ENCODE measurements around the gene AP3S2.

Gene AP3S2

DNA sequence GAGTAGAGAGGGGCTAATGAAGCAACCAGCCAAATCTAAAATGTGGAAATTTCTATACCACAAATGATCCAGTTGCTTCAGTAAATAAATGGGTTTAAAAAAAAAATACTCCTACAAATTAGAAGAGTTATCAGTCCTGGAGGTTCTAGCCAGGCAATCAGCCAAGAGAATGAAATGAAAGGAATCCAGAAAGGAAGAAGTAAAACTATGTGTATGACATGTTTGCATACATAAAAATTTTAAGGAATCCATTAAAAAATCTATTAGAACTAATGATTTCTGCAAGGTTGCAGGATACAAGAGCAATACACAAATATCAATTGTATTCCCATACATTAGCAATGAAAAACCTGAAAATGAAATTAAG is 108.0 kb downstream of the AP3S2 start:
- H3F3A ChIP-seq (ENCODE audit: insufficient read depth): no peaks in the 10 kb centered on the region
- no peak overlapping the region for H3K27ac ChIP-seq (ENCODE audit: low read depth, low read length)
- no peaks in the 10 kb centered on the region for H3K9me2 ChIP-seq (replicated peaks; ENCODE audit: insufficient read depth, low read length)

DNA sequence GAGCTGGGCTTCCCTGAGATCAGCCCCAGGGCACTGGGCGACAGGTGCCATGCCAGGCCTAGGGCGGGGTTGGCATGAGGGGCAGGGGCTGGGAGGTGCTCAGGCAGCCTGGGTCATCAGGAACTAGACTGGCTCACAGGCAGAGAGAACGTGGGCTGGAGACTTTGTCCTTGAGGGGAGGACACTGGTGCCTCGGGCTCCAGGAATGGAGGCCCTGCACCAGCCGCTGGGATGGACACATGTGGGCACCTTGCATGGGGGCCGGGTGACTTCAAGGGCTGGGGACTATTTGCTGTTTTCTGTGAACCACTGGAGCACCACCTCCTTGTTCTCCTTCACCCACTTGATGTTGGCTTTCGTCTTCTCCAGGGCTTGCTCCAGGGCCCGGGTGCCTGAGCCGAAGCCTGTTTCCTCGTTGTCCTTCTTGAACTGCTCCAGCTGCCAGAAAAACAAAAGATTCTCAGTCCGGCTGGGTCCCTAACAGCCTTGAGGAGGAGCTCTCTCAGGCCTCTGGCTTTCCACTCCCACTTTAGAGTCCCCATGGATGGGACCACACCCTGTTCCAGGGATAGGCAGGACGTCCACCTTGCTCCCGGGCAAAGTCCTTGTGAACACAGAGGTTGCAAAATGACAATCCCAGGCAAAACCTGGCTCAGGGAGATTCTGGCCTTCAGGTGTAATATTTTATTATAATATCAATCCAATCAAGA is 108.6 kb downstream of the AP3S2 start:
- Histone ChIP-seq H4K20me1 (ENCODE audit: low read depth, low read length) (no peaks in the 10 kb centered on the region), H3K27me3 (ENCODE audit: low read length) (no peaks in the 10 kb centered on the region), H3K9me3 (ENCODE audit: insufficient read depth, low read length) (no peaks in the 10 kb centered on the region), H3F3A (ENCODE audit: insufficient read depth) (no peaks in the 10 kb centered on the region), H3K4me3 (ENCODE audit: insufficient read depth, low read length, poor library complexity, severe bottlenecking) (no peak overlapping the region), H3K79me2 (ENCODE audit: insufficient read depth, low read length) (no peaks in the 10 kb centered on the region), H3K27ac (ENCODE audit: low read depth, low read length) (no peak overlapping the region), H2AFZ (ENCODE audit: low read depth, low read length, severe bottlenecking) (no peak overlapping the region), H3K9ac (ENCODE audit: low read length) (no peak overlapping the region), H3K36me3 (ENCODE audit: low read length) (no peaks in the 10 kb centered on the region), H3K4me2 (ENCODE audit: low read depth, low read length, poor library complexity, severe bottlenecking) (no peak overlapping the region), H3K9me2 (replicated peaks; ENCODE audit: insufficient read depth, low read length) (no peaks in the 10 kb centered on the region)
- TF ChIP-seq, protein P1, sequence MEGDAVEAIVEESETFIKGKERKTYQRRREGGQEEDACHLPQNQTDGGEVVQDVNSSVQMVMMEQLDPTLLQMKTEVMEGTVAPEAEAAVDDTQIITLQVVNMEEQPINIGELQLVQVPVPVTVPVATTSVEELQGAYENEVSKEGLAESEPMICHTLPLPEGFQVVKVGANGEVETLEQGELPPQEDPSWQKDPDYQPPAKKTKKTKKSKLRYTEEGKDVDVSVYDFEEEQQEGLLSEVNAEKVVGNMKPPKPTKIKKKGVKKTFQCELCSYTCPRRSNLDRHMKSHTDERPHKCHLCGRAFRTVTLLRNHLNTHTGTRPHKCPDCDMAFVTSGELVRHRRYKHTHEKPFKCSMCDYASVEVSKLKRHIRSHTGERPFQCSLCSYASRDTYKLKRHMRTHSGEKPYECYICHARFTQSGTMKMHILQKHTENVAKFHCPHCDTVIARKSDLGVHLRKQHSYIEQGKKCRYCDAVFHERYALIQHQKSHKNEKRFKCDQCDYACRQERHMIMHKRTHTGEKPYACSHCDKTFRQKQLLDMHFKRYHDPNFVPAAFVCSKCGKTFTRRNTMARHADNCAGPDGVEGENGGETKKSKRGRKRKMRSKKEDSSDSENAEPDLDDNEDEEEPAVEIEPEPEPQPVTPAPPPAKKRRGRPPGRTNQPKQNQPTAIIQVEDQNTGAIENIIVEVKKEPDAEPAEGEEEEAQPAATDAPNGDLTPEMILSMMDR (IDR thresholded peaks at IDR 0.05; ENCODE audit: insufficient read depth, low read length, poor library complexity, severe bottlenecking): no peak
- TF ChIP-seq EZH2phosphoT487 (conservative IDR thresholded peaks at IDR 0.05; ENCODE audit: low read length): no peak

More for the DNA sequence above, 108.0 kb downstream of the AP3S2 start:
- Histone ChIP-seq H3K9ac (ENCODE audit: low read length) (no peak overlapping the region), H4K20me1 (ENCODE audit: low read depth, low read length) (no peaks in the 10 kb centered on the region), H3K27me3 (ENCODE audit: low read length) (no peaks in the 10 kb centered on the region), H2AFZ (ENCODE audit: low read depth, low read length, severe bottlenecking) (no peak overlapping the region), H3K79me2 (ENCODE audit: insufficient read depth, low read length) (no peaks in the 10 kb centered on the region), H3K36me3 (ENCODE audit: low read length) (no peaks in the 10 kb centered on the region), H3K9me3 (ENCODE audit: insufficient read depth, low read length) (no peaks in the 10 kb centered on the region), H3K4me3 (ENCODE audit: insufficient read depth, low read length, poor library complexity, severe bottlenecking) (no peak overlapping the region), H3K4me2 (ENCODE audit: low read depth, low read length, poor library complexity, severe bottlenecking) (no peak overlapping the region)
- TF ChIP-seq EZH2phosphoT487 (conservative IDR thresholded peaks at IDR 0.05; ENCODE audit: low read length): no peak

GRCh38 chr15:89784686-89784960 is 109.2 kb downstream of the AP3S2 start:
- Histone ChIP-seq H3K79me2 (ENCODE audit: insufficient read depth, low read length) (no peaks in the 10 kb centered on the region), H4K20me1 (ENCODE audit: low read depth, low read length) (no peaks in the 10 kb centered on the region), H3F3A (ENCODE audit: insufficient read depth) (no peaks in the 10 kb centered on the region), H3K9ac (ENCODE audit: low read length) (no peak overlapping the region), H3K4me3 (ENCODE audit: insufficient read depth, low read length, poor library complexity, severe bottlenecking) (no peak overlapping the region), H3K4me2 (ENCODE audit: low read depth, low read length, poor library complexity, severe bottlenecking) (no peak overlapping the region), H3K27ac (ENCODE audit: low read depth, low read length) (no peak overlapping the region), H2AFZ (ENCODE audit: low read depth, low read length, severe bottlenecking) (no peak overlapping the region), H3K9me2 (replicated peaks; ENCODE audit: insufficient read depth, low read length) (no peaks in the 10 kb centered on the region), H3K36me3 (ENCODE audit: low read length) (no peaks in the 10 kb centered on the region), H3K9me3 (ENCODE audit: insufficient read depth, low read length) (no peaks in the 10 kb centered on the region), H3K27me3 (ENCODE audit: low read length) (no peaks in the 10 kb centered on the region)
- no peak for TF ChIP-seq EZH2phosphoT487 (conservative IDR thresholded peaks at IDR 0.05; ENCODE audit: low read length)
- TF ChIP-seq, protein P1 (IDR thresholded peaks at IDR 0.05; ENCODE audit: insufficient read depth, low read length, poor library complexity, severe bottlenecking): no peak

DNA sequence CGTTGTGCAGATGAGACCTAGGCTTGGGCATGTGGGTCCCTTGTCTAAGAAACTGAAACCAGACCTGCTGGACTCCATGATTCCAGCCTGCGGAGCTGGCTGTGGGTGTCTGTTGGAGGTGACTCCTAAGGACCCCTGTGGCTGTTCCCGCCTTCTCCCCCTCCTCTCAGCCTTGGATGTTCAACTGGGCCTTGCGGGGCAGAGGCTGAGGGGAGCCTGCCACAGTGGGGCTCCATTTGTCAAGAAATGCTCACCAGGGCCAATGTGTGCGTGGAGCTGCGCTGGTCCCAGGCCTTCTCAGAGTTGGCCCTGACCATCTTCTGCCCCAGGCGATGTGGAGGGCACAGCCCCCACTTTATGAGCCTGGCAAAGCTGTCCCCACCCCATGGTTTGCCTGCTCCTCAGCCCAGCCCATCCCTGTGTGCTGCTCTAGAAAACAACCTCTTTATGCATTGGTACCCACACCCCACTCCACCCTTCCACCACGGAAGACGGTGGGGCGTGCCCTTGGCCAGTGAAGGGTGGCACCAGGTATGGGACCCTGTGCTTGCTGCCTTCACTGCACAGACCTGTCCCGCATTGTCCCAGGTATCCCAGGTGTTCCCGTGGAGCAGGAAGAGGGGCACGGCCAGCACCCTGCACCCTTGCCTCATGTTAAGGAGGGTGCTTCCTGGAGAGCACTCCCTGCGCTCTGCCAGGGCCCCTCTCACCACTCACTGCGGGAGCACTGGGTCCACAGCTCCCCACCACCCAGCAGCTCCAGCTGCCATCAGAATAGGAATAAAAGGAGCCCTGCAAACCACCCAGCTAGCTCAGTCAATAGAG is 109.7 kb downstream of the AP3S2 start:
- no peak overlapping the region for H3K27ac ChIP-seq (ENCODE audit: low read depth, low read length)
- H2AFZ ChIP-seq (ENCODE audit: low read depth, low read length, severe bottlenecking): no peak overlapping the region
- no peaks in the 10 kb centered on the region for H3K27me3 ChIP-seq (ENCODE audit: low read length)
- no peaks in the 10 kb centered on the region for H3K36me3 ChIP-seq (ENCODE audit: low read length)
- no peaks in the 10 kb centered on the region for H4K20me1 ChIP-seq (ENCODE audit: low read depth, low read length)
- H3K79me2 ChIP-seq (ENCODE audit: insufficient read depth, low read length): no peaks in the 10 kb centered on the region
- TF ChIP-seq EZH2phosphoT487 (conservative IDR thresholded peaks at IDR 0.05; ENCODE audit: low read length): no peak
- TF ChIP-seq, protein P1 (IDR thresholded peaks at IDR 0.05; ENCODE audit: insufficient read depth, low read length, poor library complexity, severe bottlenecking): no peak
- H3K4me2 ChIP-seq (ENCODE audit: low read depth, low read length, poor library complexity, severe bottlenecking): no peak overlapping the region
- H3K9me2 ChIP-seq (replicated peaks; ENCODE audit: insufficient read depth, low read length): no peaks in the 10 kb centered on the region
- no peak overlapping the region for H3K9ac ChIP-seq (ENCODE audit: low read length)
- H3K4me3 ChIP-seq (ENCODE audit: insufficient read depth, low read length, poor library complexity, severe bottlenecking): no peak overlapping the region
- no peaks in the 10 kb centered on the region for H3K9me3 ChIP-seq (ENCODE audit: insufficient read depth, low read length)
- no peaks in the 10 kb centered on the region for H3F3A ChIP-seq (ENCODE audit: insufficient read depth)
